HepG2 (cell line): ENCODE data around the gene ATP11A. TPM values are rescaled to one million over a fixed set of nuclear protein-coding genes. Genes with fewer than 3 reads are reported as not detected.

ENCODE experiments used
- DDIT3 ChIP-seq: sonication (generic); formaldehyde crosslinking; IDR thresholded peaks from 2 replicates; pipeline ENCODE4 v1.4.0; 2020; ENCODE audit warnings: mild to moderate bottlenecking, missing genetic modification reagents
- DPF2 ChIP-seq: sonication (generic); formaldehyde crosslinking; IDR thresholded peaks from 2 replicates; pipeline ENCODE4 v1.4.0; 2020; ENCODE audit warnings: mild to moderate bottlenecking, low read depth, missing genetic modification reagents, borderline replicate concordance
- ELK4 ChIP-seq: sonication (generic); formaldehyde crosslinking; IDR thresholded peaks from 2 replicates; pipeline ENCODE4 v1.9.0; 2021; ENCODE audit warnings: missing genetic modification reagents, borderline replicate concordance
- HDAC6 ChIP-seq: fragments of 200-600 bp; sonication (generic); IDR thresholded peaks from 2 replicates; pipeline ENCODE4 v1.7.0; 2017; ENCODE audit warnings: mild to moderate bottlenecking, antibody characterized with exemption, low read length, low read depth
- JUNB ChIP-seq: sonication (generic); formaldehyde crosslinking; IDR thresholded peaks from 2 replicates; pipeline ENCODE4 v1.8.0; 2022; ENCODE audit warnings: missing genetic modification reagents, mild to moderate bottlenecking, borderline replicate concordance
- MAX ChIP-seq: IDR thresholded peaks from 2 replicates; pipeline ENCODE4 v1.6.1; 2012; ENCODE audit warnings: inconsistent platforms
- MYC ChIP-seq: sonication (generic); formaldehyde crosslinking; IDR thresholded peaks from 2 replicates; pipeline ENCODE4 v1.9.0; 2021; ENCODE audit warnings: missing genetic modification reagents, borderline replicate concordance
- RAD51 ChIP-seq: fragments of 450-650 bp; IDR thresholded peaks from 2 replicates; pipeline ENCODE4 v1.6.1; 2016; ENCODE audit warnings: borderline replicate concordance
- TEAD2 ChIP-seq: sonication (generic); formaldehyde crosslinking; IDR thresholded peaks from 2 replicates; pipeline ENCODE4 v1.9.0; 2021; ENCODE audit warnings: missing genetic modification reagents
- ZC3H13 ChIP-seq: sonication (generic); formaldehyde crosslinking; IDR thresholded peaks from 2 replicates; pipeline ENCODE4 v1.8.1; 2023; ENCODE audit warnings: mild to moderate bottlenecking, missing genetic modification reagents, moderate library complexity
- ZNF12 ChIP-seq: sonication (generic); formaldehyde crosslinking; IDR thresholded peaks from 2 replicates; pipeline ENCODE4 v1.5.0; 2020; ENCODE audit warnings: missing genetic modification reagents
- ZNF143 ChIP-seq: sonication (generic); formaldehyde crosslinking; IDR thresholded peaks from 2 replicates; pipeline ENCODE4 v1.4.0; 2020; ENCODE audit warnings: missing genetic modification reagents
- ZNF17 ChIP-seq: sonication (generic); formaldehyde crosslinking; IDR thresholded peaks from 2 replicates; pipeline ENCODE4 v1.5.0; 2020; ENCODE audit warnings: mild to moderate bottlenecking, missing genetic modification reagents
- ZNF256 ChIP-seq: sonication (generic); formaldehyde crosslinking; conservative IDR thresholded peaks from 2 replicates; pipeline ENCODE4 v1.4.0; 2020; ENCODE audit warnings: missing genetic modification reagents
- ZNF280D ChIP-seq: sonication (generic); formaldehyde crosslinking; IDR thresholded peaks from 2 replicates; pipeline ENCODE4 v1.5.1; 2020; ENCODE audit warnings: mild to moderate bottlenecking, missing genetic modification reagents
- ZNF652 ChIP-seq: IDR thresholded peaks from 2 replicates; pipeline ENCODE4 v1.6.1; 2016; ENCODE audit warnings: low read depth, borderline replicate concordance
- ZNF776 ChIP-seq: sonication (generic); formaldehyde crosslinking; IDR thresholded peaks from 2 replicates; pipeline ENCODE4 v1.4.0; 2020; ENCODE audit warnings: mild to moderate bottlenecking, missing genetic modification reagents
- polyA plus RNA-seq, 8 experiments: library from polyadenylated mRNA; depleted of rRNA in 3 of 8; stranded (reverse) in 7 of 8; unstranded in 1 of 8; fragments of >200 nt; fragmentation: Illumina TruSeq in 4 of 8; extraction: Trizol in 4 of 8; gene quantifications; 2 replicates each; pipeline versions ENCODE4 v1.2.1 to v1.2.3, GENCODE V29; 2011 to 2016; ENCODE audit warnings: low read depth in 4 of 8, missing spikeins in 1 of 8, mixed read lengths in 1 of 8; ENCODE audit not compliant: insufficient read depth in 1 of 8
- total RNA-seq, 5 experiments: library from RNA; depleted of rRNA; stranded (reverse); fragments of >200 nt; fragmentation: Illumina TruSeq; extraction: Trizol; gene quantifications; 2 replicates each; pipeline ENCODE4 v1.2.3, GENCODE V29; 2016; ENCODE audit warnings: low read depth in 1 of 5
- TF ChIP-seq, protein P1 (sequence below): sonication (generic); formaldehyde crosslinking; IDR thresholded peaks from 2 replicates; pipeline ENCODE4 v1.5.0; 2020; ENCODE audit warnings: mild to moderate bottlenecking, missing genetic modification reagents
- TF ChIP-seq, protein P2 (sequence below): sonication (generic); IDR thresholded peaks from 2 replicates; pipeline ENCODE4 v1.6.1; 2016; ENCODE audit warnings: low read depth, borderline replicate concordance
- TF ChIP-seq, protein P3 (sequence below): sonication (generic); formaldehyde crosslinking; conservative IDR thresholded peaks from 2 replicates; pipeline ENCODE4 v1.4.0; 2020; ENCODE audit warnings: missing genetic modification reagents

The ATP11A gene
- total and polyA plus RNA-seq, 2 of the 13 experiments (the other 11 are each of a cell fraction or from before 2014, with no cell fraction given): 18.4 to 20.1 TPM

GRCh38 chr13:112711528-112712265 is 21.9 kb downstream of the ATP11A start (continued):
- TF ChIP-seq DDIT3 (CRISPR knock-in tag) (no peak), ZNF143 (no peak), ZC3H13 (CRISPR knock-in tag) (no peak), MYC (peak; percentile 45; the same call in 1 of the 2 replicates), ELK4 (no peak), JUNB (CRISPR knock-in tag) (no peak), DPF2 (CRISPR knock-in tag) (peak; percentile 34; the same call in 1 of the 2 replicates), ZNF17 (CRISPR knock-in tag) (no peak), ZNF12 (CRISPR knock-in tag) (peak; percentile 38; the same call in 1 of the 2 replicates), MAX (peak; percentile 36; the same call in 1 of the 2 replicates), TEAD2 (no peak), ZNF652 (CRISPR knock-in tag) (no peak), ZNF256 (CRISPR knock-in tag) (no peak), RAD51 (no peak), ZNF280D (CRISPR knock-in tag) (0 out of 2 replicates have a peak, but pooled peaks have one; percentile 47), HDAC6 (no peak), ZNF776 (no peak)
- TF ChIP-seq, protein P1, sequence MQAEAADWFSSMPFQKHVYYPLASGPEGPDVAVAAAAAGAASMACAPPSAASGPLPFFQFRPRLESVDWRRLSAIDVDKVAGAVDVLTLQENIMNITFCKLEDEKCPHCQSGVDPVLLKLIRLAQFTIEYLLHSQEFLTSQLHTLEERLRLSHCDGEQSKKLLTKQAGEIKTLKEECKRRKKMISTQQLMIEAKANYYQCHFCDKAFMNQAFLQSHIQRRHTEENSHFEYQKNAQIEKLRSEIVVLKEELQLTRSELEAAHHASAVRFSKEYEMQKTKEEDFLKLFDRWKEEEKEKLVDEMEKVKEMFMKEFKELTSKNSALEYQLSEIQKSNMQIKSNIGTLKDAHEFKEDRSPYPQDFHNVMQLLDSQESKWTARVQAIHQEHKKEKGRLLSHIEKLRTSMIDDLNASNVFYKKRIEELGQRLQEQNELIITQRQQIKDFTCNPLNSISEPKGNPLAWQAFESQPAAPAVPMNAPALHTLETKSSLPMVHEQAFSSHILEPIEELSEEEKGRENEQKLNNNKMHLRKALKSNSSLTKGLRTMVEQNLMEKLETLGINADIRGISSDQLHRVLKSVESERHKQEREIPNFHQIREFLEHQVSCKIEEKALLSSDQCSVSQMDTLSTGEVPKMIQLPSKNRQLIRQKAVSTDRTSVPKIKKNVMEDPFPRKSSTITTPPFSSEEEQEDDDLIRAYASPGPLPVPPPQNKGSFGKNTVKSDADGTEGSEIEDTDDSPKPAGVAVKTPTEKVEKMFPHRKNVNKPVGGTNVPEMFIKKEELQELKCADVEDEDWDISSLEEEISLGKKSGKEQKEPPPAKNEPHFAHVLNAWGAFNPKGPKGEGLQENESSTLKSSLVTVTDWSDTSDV (CRISPR knock-in tag): no peak
- TF ChIP-seq, protein P2, sequence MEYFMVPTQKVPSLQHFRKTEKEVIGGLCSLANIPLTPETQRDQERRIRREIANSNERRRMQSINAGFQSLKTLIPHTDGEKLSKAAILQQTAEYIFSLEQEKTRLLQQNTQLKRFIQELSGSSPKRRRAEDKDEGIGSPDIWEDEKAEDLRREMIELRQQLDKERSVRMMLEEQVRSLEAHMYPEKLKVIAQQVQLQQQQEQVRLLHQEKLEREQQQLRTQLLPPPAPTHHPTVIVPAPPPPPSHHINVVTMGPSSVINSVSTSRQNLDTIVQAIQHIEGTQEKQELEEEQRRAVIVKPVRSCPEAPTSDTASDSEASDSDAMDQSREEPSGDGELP: peak; percentile 17; the same call in 1 of the 2 replicates
- TF ChIP-seq, protein P3, sequence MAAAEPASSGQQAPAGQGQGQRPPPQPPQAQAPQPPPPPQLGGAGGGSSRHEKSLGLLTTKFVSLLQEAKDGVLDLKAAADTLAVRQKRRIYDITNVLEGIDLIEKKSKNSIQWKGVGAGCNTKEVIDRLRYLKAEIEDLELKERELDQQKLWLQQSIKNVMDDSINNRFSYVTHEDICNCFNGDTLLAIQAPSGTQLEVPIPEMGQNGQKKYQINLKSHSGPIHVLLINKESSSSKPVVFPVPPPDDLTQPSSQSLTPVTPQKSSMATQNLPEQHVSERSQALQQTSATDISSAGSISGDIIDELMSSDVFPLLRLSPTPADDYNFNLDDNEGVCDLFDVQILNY (CRISPR knock-in tag): no peak
